Epithelial cell of proximal tubule (primary cell): Measurements from ENCODE around the gene CNR2. TPM values are rescaled to one million over a fixed set of nuclear protein-coding genes. Genes with fewer than 3 reads are reported as not detected.
"Not testable (repeated sequence)": the region's sequence is repeated elsewhere in the genome, so short reads cannot be mapped to it uniquely, and the experiment has no call there.

Source experiments
- DNase-seq: peaks from one replicate; pipeline ENCODE4 v3.0.0-alpha.2; 2011; ENCODE audit warnings: low read depth
- H3K4me3 ChIP-seq: 2 replicates; pipeline ENCODE4 v1.5.1; 2011; ENCODE audit warnings: low read depth, mild to moderate bottlenecking, low read length
- CTCF ChIP-seq: conservative IDR thresholded peaks from 2 replicates; pipeline ENCODE4 v1.5.1; 2012; ENCODE audit warnings: low read depth, mild to moderate bottlenecking, low read length
- total RNA-seq: library from RNA; depleted of rRNA; stranded (reverse); fragments of >200 nt; gene quantifications from 2 replicates; pipeline ENCODE4 v1.2.3, GENCODE V29; 2015

CNR2 gene
- total RNA-seq, 1 donor from 2014 or later, result not detected

GRCh38 chr1:23848673-23849616 lies 64.2 kb downstream of the CNR2 start:
- TF ChIP-seq CTCF, result no peak
- no peak overlapping the region for H3K4me3 ChIP-seq
- DNase-seq, result no peak

GRCh38 chr1:23847482-23848095 lies 65.6 kb downstream of the CNR2 start:
- not testable (repeated sequence) for H3K4me3 ChIP-seq, DNase-seq

- DNase-seq, result no peak
- TF ChIP-seq CTCF, result no peak
- no peak overlapping the region for H3K4me3 ChIP-seq
Observed at GRCh38 chr1:23845163-23845562, 68.0 kb downstream of the CNR2 start.

- TF ChIP-seq CTCF, result no peak
- no peak overlapping the region for H3K4me3 ChIP-seq
Observed at GRCh38 chr1:23843644-23844043, 69.5 kb downstream of the CNR2 start.

GRCh38 chr1:23838401-23838866 lies 74.7 kb downstream of the CNR2 start:
- DNase-seq, result no peak
- H3K4me3 ChIP-seq, result peak overlapping the region; percentile 40
- TF ChIP-seq CTCF, result no peak

More at GRCh38 chr1:23843644-23844043, 69.5 kb downstream of the CNR2 start:
- no peak for DNase-seq

- H3K4me3 ChIP-seq, result peak overlapping the region; percentile 40
- no peak for DNase-seq
- no peak for TF ChIP-seq CTCF
Observed at GRCh38 chr1:23837908-23838307, 75.3 kb downstream of the CNR2 start.

- no peak overlapping the region for H3K4me3 ChIP-seq
- TF ChIP-seq CTCF, result no peak
- DNase-seq, result no peak
Observed at GRCh38 chr1:23836037-23836436, 77.1 kb downstream of the CNR2 start.

- H3K4me3 ChIP-seq, DNase-seq: not testable (repeated sequence)
Observed at GRCh38 chr1:23834156-23834555, 79.0 kb downstream of the CNR2 start.
